NCI-H2227 (cell line): ENCODE data around the gene PLXNA4.

ENCODE experiments used
- DNase-seq: peaks from one replicate; lab custom pipeline; 2025; ENCODE audit not compliant: unreplicated experiment; lab: John Stamatoyannopoulos, UW

PLXNA4 gene

GRCh38 chr7:132161976-132162375 lies 414.3 kb downstream of the PLXNA4 start:
- DNase-seq, result no peak

- DNase-seq, result no peak
Measured at GRCh38 chr7:132161533-132161915, 414.7 kb downstream of the PLXNA4 start.

- DNase-seq, result no peak
Measured at GRCh38 chr7:132160611-132161532, 415.4 kb downstream of the PLXNA4 start.

GRCh38 chr7:132158841-132159240 lies 417.4 kb downstream of the PLXNA4 start:
- no peak for DNase-seq

- no peak for DNase-seq
Measured at GRCh38 chr7:132158166-132158565, 418.1 kb downstream of the PLXNA4 start.

GRCh38 chr7:132155715-132156114 lies 420.6 kb downstream of the PLXNA4 start:
- no peak for DNase-seq

DNA sequence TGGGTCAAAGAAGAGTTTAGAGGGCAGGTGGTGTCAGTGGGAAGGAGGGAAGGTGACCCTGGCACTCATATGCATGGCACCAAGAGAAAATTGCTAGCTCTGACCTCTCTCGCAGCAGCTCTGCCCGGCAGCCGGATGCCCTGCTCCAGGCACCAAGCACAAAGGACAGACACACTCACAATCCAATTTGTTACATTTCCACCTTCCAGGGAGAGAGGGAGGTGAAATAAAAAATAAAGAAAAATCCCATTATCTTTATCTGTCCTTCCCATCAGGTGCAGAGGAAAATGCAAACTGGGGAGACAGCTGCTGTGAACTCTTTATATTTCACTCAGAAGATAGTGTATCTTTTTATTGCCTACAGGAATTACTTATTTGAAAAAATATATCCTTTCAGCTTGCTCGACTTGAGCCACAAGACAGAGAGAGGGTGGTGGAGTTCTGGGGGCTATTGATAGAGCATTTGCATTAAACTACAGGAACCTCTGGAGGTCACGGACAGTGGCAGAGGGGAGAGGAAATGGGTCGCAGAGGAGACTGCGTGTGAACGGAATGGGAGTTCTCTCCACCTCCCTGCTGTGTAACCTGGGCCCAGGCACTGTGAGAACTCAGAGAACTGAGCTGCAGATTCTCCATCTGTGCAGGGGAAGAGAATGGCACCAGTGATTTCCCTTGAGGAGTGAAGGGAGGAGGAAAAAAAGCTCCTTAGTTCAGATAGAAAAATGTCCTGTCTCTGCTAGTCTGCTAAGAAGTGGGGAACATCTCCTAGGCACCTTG lies 421.4 kb downstream of the PLXNA4 start:
- DNase-seq, result no peak

DNA sequence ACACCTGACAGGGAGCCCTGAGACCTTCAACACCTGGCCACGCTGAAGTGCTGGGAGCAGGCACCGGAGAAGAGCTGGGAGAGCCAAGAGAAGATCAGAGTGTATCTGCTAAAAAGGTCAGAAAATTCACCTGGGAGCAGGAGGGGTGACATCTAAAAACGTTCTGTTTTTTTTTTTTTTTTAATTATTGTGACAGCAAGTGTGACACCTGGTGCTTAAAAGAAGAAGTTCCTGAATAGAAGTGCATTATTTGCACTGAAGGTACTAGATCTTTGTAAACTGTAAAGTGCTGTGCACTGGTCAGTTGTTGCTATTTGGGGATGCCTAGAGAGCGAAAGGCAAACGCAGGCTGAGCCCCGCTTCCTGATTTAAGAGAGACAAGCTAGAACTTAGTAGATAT lies 422.0 kb downstream of the PLXNA4 start:
- DNase-seq, result no peak

DNA sequence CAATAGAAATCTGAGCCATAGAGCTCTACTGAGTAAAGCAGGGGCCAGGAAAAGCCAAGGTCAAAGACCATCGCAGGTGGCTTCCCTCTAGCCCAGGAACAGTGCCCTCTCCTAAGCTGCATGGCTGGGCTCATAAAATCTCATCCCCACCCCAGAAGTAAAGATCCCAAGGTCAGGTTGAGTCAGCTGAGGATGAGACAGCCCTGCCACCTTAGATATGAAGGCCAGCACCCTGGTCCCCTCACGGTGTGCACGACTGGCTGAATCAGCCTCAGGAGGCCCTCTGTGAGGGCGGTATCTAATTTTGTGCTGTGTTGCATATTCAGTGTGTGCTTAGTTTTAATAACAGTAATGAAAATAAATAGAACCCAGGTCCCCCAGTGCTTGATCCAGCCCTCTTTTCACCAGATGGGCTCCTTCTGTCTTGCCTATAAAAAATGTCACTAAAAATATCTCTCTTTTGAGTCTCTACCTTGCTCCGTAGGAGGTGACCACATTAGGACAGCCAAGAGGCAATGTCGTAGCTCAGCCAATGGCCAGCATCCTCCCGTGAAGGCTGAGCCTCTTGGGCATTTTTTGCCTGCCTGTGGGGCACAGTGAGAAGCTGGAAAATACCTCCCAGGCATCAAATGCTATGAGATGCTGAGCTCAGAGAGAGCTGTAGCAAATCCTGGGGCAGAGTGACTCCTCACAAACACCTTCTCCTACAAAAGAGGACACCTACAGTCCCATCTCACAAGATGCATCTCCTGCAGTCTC lies 424.0 kb downstream of the PLXNA4 start:
- no peak for DNase-seq

GRCh38 chr7:132150711-132151110 lies 425.6 kb downstream of the PLXNA4 start:
- no peak for DNase-seq

- DNase-seq, result no peak
Measured at GRCh38 chr7:132149436-132150304, 426.6 kb downstream of the PLXNA4 start.

GRCh38 chr7:132148876-132149275 lies 427.4 kb downstream of the PLXNA4 start:
- DNase-seq, result no peak

DNA sequence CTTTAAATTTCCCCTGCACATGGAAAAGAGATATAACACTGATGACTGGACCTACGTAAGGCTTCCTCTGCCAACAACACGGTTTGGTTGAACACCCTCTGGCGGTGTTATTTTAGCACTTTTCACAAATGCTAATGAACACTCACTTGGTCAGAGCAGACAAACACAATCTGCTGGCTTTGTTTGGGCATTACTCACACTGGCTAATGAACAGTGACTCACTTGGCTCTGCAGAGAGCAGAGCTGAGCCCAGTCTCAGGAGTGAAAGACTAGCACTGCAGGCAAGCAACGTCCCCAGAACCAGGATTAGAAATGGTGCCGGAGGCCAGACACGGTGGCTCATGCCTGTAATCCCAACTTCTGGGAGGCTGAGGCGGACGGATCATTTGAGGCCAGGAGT lies 430.8 kb downstream of the PLXNA4 start:
- DNase-seq, result no peak

- DNase-seq, result no peak
Measured at GRCh38 chr7:132145063-132145462, 431.2 kb downstream of the PLXNA4 start.

DNA sequence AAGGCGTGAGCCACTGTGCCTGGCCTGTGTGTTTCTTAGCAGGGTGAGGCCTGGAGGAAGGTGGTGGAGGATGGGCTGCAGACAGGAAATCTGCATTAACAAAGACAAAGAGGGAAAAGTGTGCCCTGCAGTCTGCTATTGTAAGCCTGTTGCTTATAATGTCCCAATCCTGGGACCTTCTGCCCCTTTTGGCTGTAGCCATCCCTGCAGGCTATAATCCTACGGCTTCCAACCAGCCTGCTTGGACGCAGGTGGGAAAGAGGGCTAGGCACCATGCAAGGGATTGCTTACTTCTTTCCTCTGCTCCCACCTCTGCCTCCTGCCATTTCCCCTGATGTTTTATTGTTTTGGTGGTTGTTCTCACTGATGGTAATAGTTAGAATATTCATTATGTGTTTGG lies 434.3 kb downstream of the PLXNA4 start:
- no peak for DNase-seq

GRCh38 chr7:132141109-132141508 lies 435.2 kb downstream of the PLXNA4 start:
- DNase-seq, result no peak

DNA sequence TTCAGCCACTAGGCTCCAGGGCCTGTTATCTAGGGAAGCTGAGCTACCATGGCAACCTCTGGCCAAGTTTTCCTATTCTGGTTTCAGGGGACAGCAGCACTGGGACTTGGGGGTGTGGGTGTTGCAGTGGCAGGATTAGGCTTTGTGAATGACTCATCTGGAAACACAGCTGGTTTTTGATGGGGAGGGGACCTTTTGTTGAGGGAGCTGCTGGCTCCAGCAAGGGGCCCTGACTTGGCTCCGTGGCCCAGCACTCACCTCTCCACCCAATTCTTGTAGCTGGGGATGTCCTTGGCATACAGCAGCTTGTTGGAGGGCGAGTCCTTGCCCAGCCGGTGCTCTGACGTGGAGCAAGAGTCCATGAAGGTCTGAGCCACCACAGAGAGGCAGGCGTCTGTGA lies 435.9 kb downstream of the PLXNA4 start:
- no peak for DNase-seq

DNA sequence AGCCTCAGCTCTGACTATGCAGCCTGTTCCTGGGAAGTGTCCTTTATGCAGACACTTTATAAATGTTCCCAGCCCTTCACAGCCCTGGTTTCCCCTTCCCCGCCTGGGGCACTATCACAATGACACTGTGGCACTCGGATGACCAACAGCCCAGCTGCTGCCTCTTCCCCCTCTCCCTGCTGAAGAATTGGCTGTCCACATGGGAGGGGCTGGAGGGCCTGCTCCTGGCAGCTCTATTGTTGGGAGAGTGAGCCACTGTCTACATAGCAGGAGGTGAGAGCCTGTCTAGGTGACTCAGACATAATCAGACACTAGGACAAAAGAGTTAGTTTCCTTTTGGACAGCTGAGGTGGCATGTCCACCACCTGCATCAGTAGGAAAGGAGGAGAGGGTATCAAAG lies 437.5 kb downstream of the PLXNA4 start:
- no peak for DNase-seq

GRCh38 chr7:132137681-132138080 lies 438.6 kb downstream of the PLXNA4 start:
- no peak for DNase-seq

GRCh38 chr7:132135746-132136385 lies 440.4 kb downstream of the PLXNA4 start:
- no peak for DNase-seq
